Measurements from ENCODE around the gene MLYCD.

DNA sequence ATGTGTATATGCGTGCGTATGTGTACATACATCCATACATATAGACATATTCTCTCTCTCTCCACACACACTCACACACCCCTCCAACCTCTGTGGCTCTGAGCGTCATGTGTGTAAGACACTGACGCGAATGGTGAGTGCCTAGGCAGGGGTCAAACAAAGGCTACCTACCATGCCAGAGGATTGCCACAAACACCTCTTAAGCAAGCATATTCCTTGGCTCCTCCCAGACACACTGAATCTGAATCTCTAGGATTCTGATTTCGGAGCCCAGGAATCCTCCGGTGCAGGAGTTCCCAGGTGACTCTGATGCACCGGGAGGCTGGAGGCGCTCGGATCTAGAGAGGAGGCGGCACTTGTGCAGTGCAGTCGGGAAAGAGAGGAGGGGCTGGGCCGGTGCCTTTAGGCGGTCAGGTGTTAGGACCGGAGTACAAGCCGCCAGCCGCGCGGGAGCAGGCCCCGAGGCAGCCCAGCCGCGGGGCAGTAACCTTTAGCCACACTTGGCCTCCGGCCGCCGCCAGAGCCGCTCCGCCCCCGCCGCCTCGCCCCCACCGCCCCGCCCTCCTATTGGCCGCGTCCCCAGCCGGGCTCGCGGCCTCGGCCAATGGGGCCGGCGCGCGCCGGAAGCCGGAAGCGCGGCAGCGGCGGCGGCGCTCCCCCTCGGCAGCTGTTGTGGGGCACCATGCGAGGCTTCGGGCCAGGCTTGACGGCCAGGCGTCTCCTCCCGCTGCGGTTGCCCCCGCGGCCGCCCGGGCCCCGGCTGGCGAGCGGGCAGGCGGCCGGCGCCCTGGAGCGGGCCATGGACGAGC is at the start of gene MLYCD:
- TF ChIP-seq POLR2A (IDR thresholded peaks at IDR 0.05; ENCODE audit: low read depth) = peak; percentile 1
- TF ChIP-seq, protein P1, sequence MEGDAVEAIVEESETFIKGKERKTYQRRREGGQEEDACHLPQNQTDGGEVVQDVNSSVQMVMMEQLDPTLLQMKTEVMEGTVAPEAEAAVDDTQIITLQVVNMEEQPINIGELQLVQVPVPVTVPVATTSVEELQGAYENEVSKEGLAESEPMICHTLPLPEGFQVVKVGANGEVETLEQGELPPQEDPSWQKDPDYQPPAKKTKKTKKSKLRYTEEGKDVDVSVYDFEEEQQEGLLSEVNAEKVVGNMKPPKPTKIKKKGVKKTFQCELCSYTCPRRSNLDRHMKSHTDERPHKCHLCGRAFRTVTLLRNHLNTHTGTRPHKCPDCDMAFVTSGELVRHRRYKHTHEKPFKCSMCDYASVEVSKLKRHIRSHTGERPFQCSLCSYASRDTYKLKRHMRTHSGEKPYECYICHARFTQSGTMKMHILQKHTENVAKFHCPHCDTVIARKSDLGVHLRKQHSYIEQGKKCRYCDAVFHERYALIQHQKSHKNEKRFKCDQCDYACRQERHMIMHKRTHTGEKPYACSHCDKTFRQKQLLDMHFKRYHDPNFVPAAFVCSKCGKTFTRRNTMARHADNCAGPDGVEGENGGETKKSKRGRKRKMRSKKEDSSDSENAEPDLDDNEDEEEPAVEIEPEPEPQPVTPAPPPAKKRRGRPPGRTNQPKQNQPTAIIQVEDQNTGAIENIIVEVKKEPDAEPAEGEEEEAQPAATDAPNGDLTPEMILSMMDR (IDR thresholded peaks at IDR 0.05) = no peak

Measured in esophagus muscularis mucosa (tissue), 3 donors.